ENCODE data around the gene SEMA3E.
"Not testable (repeated sequence)": the region's sequence is repeated elsewhere in the genome, so short reads cannot be mapped to it uniquely, and the experiment has no call there.

SEMA3E gene

GRCh38 chr7:83457022-83457892 is 191.7 kb downstream of the SEMA3E start:
- no peaks in the 10 kb centered on the region for H3K27me3 Mint-ChIP-seq (ENCODE audit: low read depth)
- no peak for DNase-seq (ENCODE audit: low spot score)
- no peak overlapping the region for H3K4me3 Mint-ChIP-seq
- no peaks in the 10 kb centered on the region for H3K36me3 Mint-ChIP-seq (ENCODE audit: low read depth)
- no peaks in the 10 kb centered on the region for H3K4me1 Mint-ChIP-seq (ENCODE audit: low read depth)
- no peak overlapping the region for H3K27ac Mint-ChIP-seq
- H3K9me3 Mint-ChIP-seq: no peaks in the 10 kb centered on the region

DNA sequence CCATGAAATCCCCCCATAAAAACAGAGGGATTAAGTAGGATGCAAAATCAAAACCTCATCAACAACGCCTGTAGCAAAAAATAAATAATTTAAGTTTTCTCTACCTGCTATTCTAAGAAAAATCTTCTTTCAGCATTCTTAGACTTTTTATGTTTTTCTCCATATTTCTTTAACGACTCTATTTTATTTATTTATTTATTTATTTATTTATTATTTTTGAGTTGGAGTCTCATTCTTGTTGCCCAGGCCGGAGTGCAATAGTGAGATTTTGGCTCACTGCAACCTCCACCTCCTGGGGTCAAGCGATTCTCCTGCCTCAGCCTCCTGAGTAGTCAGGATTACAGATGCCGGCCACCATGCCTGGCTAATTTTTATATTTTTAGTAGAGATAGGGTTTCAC is 192.5 kb downstream of the SEMA3E start:
- Mint-ChIP-seq H3K27ac (no peak overlapping the region), H3K27me3 (ENCODE audit: low read depth) (no peaks in the 10 kb centered on the region), H3K36me3 (ENCODE audit: low read depth) (no peaks in the 10 kb centered on the region), H3K4me1 (ENCODE audit: low read depth) (no peaks in the 10 kb centered on the region), H3K9me3 (no peaks in the 10 kb centered on the region), H3K4me3 (no peak overlapping the region)
- no peak for DNase-seq (ENCODE audit: low spot score)

DNA sequence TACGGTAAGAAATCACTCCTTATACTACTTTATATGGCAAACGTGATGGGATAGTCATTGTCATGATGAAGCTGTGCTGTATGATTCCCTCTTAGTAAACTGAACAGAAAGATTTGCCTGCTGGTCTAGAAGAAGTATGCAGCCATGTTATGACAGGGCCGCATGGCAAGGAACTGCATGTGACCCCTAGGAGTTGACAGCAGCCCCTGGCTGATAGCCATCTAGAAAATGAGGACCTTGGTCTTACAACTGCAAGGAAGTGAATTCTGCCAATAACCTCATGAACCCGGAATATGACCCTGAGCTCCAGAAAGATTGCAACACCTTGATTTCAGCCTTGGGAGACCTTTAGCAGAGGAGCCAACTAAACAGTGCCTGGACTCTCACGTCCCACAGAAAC is 193.3 kb downstream of the SEMA3E start:
- no peaks in the 10 kb centered on the region for H3K36me3 Mint-ChIP-seq (ENCODE audit: low read depth)
- no peaks in the 10 kb centered on the region for H3K4me1 Mint-ChIP-seq (ENCODE audit: low read depth)
- no peak overlapping the region for H3K4me3 Mint-ChIP-seq
- H3K27me3 Mint-ChIP-seq (ENCODE audit: low read depth): no peaks in the 10 kb centered on the region
- no peaks in the 10 kb centered on the region for H3K9me3 Mint-ChIP-seq
- no peak for DNase-seq (ENCODE audit: low spot score)
- H3K27ac Mint-ChIP-seq: no peak overlapping the region

DNA sequence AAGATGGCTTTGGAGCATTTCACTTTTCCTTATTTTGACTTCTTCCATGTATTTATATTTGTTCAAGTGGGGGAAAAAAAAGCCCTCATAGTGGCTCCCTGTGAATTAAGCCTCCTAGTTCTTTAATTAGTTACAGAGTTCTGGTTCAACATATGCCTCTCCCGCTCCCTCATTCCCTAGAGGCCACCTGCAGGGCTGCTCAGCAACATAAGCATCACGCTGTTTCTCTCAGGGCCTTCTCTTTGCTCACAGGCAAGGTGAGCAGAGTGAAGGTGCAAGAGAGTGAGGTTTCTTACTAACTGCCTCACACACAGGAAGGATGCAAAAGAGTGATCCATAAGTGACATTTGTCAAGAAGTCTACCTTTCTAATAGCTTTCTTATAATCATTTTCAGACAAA is 196.7 kb downstream of the SEMA3E start:
- no peak overlapping the region for H3K27ac Mint-ChIP-seq
- no peaks in the 10 kb centered on the region for H3K4me1 Mint-ChIP-seq (ENCODE audit: low read depth)
- H3K4me3 Mint-ChIP-seq: no peak overlapping the region
- H3K27me3 Mint-ChIP-seq (ENCODE audit: low read depth): no peaks in the 10 kb centered on the region
- no peaks in the 10 kb centered on the region for H3K36me3 Mint-ChIP-seq (ENCODE audit: low read depth)
- no peaks in the 10 kb centered on the region for H3K9me3 Mint-ChIP-seq
- no peak for DNase-seq (ENCODE audit: low spot score)

- H3K4me3 Mint-ChIP-seq: no peak overlapping the region
- H3K27me3 Mint-ChIP-seq (ENCODE audit: low read depth): no peaks in the 10 kb centered on the region
- no peaks in the 10 kb centered on the region for H3K36me3 Mint-ChIP-seq (ENCODE audit: low read depth)
- no peaks in the 10 kb centered on the region for H3K4me1 Mint-ChIP-seq (ENCODE audit: low read depth)
- no peak for DNase-seq (ENCODE audit: low spot score)
- H3K9me3 Mint-ChIP-seq: no peaks in the 10 kb centered on the region
- no peak overlapping the region for H3K27ac Mint-ChIP-seq
These were observed 197.4 kb downstream of the SEMA3E start for GRCh38 chr7:83451501-83452045.

GRCh38 chr7:83449781-83450180 is 199.2 kb downstream of the SEMA3E start:
- Mint-ChIP-seq H3K27me3 (ENCODE audit: low read depth) (no peaks in the 10 kb centered on the region), H3K4me3 (no peak overlapping the region), H3K36me3 (ENCODE audit: low read depth) (no peaks in the 10 kb centered on the region), H3K4me1 (ENCODE audit: low read depth) (no peaks in the 10 kb centered on the region), H3K27ac (no peak overlapping the region), H3K9me3 (no peaks in the 10 kb centered on the region)
- no peak for DNase-seq (ENCODE audit: low spot score)

DNA sequence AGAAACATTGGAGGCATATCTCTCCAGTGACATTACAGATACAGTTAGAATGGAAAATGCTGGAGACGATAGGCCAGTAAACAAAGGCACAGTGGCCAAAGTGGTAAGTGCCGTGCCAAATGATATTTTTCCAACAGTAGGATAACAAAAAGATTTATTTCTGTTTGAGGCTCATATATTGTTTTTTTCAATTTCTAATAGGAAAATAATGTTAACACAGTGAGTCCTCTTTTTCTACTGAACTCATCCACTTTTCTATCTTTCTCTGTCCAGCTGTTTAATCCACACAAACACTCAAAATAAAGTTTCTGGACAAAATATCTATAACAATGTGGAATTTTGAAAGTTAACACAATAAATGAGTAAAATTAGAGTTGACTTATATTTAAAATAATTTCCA is 201.3 kb downstream of the SEMA3E start:
- no peaks in the 10 kb centered on the region for H3K9me3 Mint-ChIP-seq
- no peaks in the 10 kb centered on the region for H3K4me1 Mint-ChIP-seq (ENCODE audit: low read depth)
- no peaks in the 10 kb centered on the region for H3K36me3 Mint-ChIP-seq (ENCODE audit: low read depth)
- no peaks in the 10 kb centered on the region for H3K27me3 Mint-ChIP-seq (ENCODE audit: low read depth)
- DNase-seq (ENCODE audit: low spot score): no peak
- H3K27ac Mint-ChIP-seq: no peak overlapping the region
- no peak overlapping the region for H3K4me3 Mint-ChIP-seq

DNA sequence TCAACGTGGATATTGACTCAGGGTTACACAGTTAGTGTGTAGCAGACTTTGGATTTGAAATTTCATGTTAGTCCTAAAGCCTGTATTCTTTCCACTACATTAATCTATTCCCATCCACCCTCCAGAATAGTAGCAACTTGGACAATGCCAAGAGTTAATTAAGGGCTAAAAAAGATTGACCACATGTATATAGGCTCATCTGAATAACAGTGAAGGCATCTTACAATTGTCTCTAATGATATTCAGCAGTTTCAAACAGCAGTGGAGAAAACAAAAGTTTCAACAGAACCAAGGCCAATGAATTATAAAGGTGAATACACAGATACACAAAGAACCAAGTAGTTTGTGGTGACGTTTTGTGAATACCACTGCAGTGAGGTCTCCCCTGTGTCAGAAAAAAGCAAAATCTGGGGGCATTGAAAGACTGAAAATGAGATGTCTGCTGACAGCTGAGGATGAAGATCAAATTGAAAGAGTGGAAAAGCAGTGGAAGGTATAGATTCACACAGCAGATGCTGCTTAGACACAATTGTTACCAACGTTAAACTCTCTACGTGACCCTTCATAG is 202.8 kb downstream of the SEMA3E start:
- Mint-ChIP-seq H3K9me3 (no peaks in the 10 kb centered on the region), H3K4me1 (ENCODE audit: low read depth) (no peaks in the 10 kb centered on the region)

DNA sequence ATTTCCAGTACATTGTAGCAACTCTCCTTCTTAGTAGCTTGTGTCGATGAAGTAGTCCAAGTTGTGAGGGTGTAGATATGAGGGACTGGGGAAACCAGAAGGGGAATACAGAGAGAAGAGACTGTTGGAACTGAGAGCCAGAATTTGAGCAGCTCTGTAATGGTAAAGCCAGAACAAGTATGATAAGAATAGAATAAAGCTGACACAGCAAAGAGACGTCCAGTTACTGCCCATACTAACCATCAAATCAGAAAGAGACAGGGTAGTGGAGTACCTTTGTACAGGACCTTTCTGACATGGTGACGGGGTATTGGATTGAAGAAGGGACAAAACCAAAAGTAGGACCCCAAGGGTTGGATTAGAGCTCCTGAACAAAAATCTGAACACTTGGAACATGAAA is 206.0 kb downstream of the SEMA3E start:
- Mint-ChIP-seq H3K27ac (no peak overlapping the region), H3K27me3 (ENCODE audit: low read depth) (no peaks in the 10 kb centered on the region), H3K9me3 (no peaks in the 10 kb centered on the region), H3K4me1 (ENCODE audit: low read depth) (no peaks in the 10 kb centered on the region), H3K36me3 (ENCODE audit: low read depth) (no peaks in the 10 kb centered on the region), H3K4me3 (no peak overlapping the region)
- no peak for DNase-seq (ENCODE audit: low spot score)

More for the DNA sequence above, 202.8 kb downstream of the SEMA3E start:
- H3K36me3 Mint-ChIP-seq (ENCODE audit: low read depth): no peaks in the 10 kb centered on the region
- H3K27me3 Mint-ChIP-seq (ENCODE audit: low read depth): no peaks in the 10 kb centered on the region
- no peak overlapping the region for H3K4me3 Mint-ChIP-seq
- DNase-seq (ENCODE audit: low spot score): no peak
- no peak overlapping the region for H3K27ac Mint-ChIP-seq

DNA sequence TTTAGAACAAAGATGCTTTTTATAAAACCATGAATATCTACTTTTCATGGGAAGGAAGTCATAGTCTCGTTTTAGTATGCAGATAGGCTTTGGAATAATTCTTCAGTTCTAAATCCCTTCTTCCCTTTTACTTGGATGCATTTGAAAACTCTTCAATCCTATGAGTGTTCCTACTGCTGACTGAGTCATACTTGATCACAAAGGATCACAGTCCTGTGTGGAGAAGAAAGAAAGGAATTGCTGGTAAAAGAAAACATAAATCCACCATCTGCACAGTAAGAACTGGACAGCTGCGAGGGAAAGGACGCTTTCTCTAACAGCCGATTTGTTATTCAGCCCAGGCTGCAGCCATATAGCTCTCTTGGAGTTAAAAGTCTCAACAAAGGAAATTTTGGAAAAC is 209.9 kb downstream of the SEMA3E start:
- no peaks in the 10 kb centered on the region for H3K4me1 Mint-ChIP-seq (ENCODE audit: low read depth)
- H3K36me3 Mint-ChIP-seq (ENCODE audit: low read depth): no peaks in the 10 kb centered on the region
- DNase-seq (ENCODE audit: low spot score): no peak
- no peaks in the 10 kb centered on the region for H3K27me3 Mint-ChIP-seq (ENCODE audit: low read depth)
- H3K27ac Mint-ChIP-seq: no peak overlapping the region
- H3K9me3 Mint-ChIP-seq: no peaks in the 10 kb centered on the region
- no peak overlapping the region for H3K4me3 Mint-ChIP-seq

DNA sequence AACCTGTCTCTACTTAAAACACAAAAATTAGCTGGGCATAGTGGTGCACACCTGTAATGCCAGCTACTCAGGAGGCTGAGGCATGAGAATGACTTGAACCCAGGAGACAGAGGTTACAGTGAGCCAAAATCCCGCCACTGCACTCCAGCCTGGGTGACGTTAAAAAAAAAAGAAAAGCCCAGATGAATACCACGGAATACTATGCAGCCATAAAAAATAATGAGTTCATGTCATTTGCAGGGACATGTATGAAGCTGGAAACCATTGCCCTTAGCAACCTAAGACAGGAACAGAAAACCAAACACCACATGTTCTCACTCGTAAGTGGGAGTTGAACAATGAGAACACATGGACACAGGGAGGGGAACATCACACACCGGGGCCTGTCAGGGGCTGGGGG is 218.7 kb downstream of the SEMA3E start:
- not testable (repeated sequence) for H3K4me1 Mint-ChIP-seq (ENCODE audit: low read depth); H3K9me3 Mint-ChIP-seq; H3K27ac Mint-ChIP-seq; H3K4me3 Mint-ChIP-seq; H3K27me3 Mint-ChIP-seq (ENCODE audit: low read depth); DNase-seq (ENCODE audit: low spot score); H3K36me3 Mint-ChIP-seq (ENCODE audit: low read depth)

GRCh38 chr7:83429493-83429892 is 219.4 kb downstream of the SEMA3E start:
- no peaks in the 10 kb centered on the region for H3K27me3 Mint-ChIP-seq (ENCODE audit: low read depth)
- H3K4me3 Mint-ChIP-seq: no peak overlapping the region
- no peak for DNase-seq (ENCODE audit: low spot score)
- H3K4me1 Mint-ChIP-seq (ENCODE audit: low read depth): no peaks in the 10 kb centered on the region
- H3K36me3 Mint-ChIP-seq (ENCODE audit: low read depth): no peaks in the 10 kb centered on the region
- H3K9me3 Mint-ChIP-seq: no peaks in the 10 kb centered on the region
- H3K27ac Mint-ChIP-seq: no peak overlapping the region

DNA sequence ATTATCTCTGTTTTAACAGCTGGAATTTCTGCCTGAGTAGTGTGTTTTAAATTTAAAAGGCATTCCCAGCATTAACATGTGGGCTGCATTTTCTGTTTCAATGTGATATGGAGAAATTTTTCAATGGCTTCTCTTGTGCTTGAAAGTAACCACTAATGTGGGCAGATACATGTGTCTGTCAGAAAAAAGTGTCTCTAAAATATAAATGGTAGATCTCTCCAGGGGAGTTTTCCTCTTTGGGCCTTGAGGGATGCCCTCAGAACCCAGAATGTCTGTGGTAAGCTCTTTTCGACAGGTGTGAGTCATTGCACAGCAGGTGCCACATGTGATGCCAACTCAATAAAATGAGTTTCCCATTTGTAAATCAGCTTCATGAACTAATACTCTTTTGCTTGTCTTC is 221.1 kb downstream of the SEMA3E start:
- no peaks in the 10 kb centered on the region for H3K27me3 Mint-ChIP-seq (ENCODE audit: low read depth)
- no peaks in the 10 kb centered on the region for H3K4me1 Mint-ChIP-seq (ENCODE audit: low read depth)
- H3K4me3 Mint-ChIP-seq: no peak overlapping the region
- H3K36me3 Mint-ChIP-seq (ENCODE audit: low read depth): no peaks in the 10 kb centered on the region
- DNase-seq (ENCODE audit: low spot score): no peak
- no peaks in the 10 kb centered on the region for H3K9me3 Mint-ChIP-seq
- no peak overlapping the region for H3K27ac Mint-ChIP-seq

DNA sequence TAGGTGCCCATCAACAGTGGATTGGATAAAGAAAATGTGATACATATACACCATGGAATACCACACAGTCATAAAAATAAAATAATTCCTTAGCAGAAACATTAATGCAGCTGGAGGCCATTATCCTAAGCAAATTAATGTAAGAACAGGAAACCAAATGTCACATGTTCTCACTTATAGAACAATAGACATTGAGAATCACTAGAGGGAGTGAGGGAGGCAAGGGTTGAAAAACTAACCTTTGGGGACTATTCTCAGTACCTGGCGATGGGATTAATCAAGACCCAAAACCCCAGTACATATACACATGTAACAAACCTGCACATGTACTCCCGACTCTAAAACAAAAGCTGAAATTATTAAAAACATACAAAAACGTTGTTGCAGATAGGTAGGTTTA is 222.6 kb downstream of the SEMA3E start:
- no peaks in the 10 kb centered on the region for H3K36me3 Mint-ChIP-seq (ENCODE audit: low read depth)
- no peaks in the 10 kb centered on the region for H3K4me1 Mint-ChIP-seq (ENCODE audit: low read depth)
- no peak overlapping the region for H3K4me3 Mint-ChIP-seq
- H3K27me3 Mint-ChIP-seq (ENCODE audit: low read depth): no peaks in the 10 kb centered on the region
- DNase-seq (ENCODE audit: low spot score): no peak
- H3K27ac Mint-ChIP-seq: no peak overlapping the region
- peaks cover 4% of the 10 kb centered on the region for H3K9me3 Mint-ChIP-seq
